ENCODE results near the gene DUSP14. TPM values are rescaled to one million over a fixed set of nuclear protein-coding genes. Genes with fewer than 3 reads are reported as not detected.
A peak's percentile ranks its signal among the peaks of the same experiment; 100 is the strongest.
"Not testable (repeated sequence)": the region's sequence is repeated elsewhere in the genome, so short reads cannot be mapped to it uniquely, and the experiment has no call there.

Gene DUSP14
- total RNA-seq, 1 donor from 2014 or later, result 10.6 TPM

DNA sequence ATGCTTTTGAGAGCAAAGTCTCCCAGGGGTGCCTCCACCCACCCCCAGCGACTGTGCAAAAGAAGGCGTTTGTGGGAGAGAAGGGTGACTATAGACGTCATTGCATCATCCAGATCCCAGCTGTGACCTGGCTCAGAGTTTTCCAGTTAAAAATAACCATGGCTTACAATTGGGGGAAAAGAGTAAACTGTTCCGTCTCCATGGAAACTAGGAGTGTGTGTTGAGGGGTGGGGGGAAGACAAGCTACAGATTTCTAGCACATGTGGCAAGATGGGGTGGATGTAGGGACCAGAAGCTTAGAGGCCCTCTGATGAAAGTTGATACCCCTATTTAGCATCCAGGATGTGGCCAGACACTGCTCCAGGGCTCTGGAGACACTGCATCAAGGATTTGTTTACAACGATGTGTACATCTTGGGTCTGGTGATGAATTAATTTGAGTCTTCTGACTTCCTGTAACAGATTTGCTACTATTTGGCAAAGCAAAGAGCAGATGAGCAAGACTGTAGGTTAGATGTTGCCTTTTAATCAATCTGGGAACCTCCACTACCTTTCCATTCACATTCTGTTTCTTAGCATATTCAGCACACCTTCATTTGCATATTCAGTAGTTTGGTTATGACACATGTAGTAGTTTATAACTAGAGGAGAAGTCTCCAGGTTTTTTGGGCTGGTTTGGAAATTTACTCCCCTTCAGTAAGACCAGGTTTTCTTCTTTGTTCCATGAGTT, 6.2 kb upstream of the DUSP14 start:
- no peak for DNase-seq (ENCODE audit: low spot score)
- no peak for ATAC-seq

- DNase-seq (ENCODE audit: low spot score) (no peak), ATAC-seq (no peak)
Observed at GRCh38 chr17:37485938-37486570, 3.6 kb upstream of the DUSP14 start.

- peak; percentile 32 for ATAC-seq
- no peak for DNase-seq (ENCODE audit: low spot score)
Observed at GRCh38 chr17:37488009-37488604, 1.6 kb upstream of the DUSP14 start.

DNA sequence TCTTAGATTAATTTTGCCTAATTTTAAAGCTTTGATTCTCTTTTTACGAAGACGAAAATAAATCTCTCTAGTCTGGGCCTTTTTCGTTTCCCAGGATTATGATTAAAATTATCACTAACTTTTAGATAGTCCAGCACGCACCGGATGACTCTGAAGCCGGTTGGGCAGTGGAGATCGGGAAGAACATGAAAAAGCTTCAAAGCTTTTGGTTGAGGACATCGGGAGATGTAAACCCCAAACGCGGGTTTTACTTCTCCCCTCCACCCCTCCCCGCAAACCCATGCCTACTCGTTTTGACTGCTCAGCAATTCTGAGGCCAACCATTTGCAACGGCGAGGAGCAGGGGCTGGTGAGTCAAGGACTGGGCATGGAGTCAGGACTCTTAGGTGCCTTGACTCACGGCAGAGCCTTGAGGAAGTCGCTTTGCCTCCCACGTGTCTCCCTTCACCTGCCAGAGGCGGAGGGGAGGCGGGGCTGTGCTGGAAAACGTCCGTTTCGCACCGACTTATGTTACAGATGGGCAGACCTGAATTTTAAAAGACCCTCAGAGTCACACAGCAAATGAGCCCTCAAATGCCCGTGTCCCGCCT, 989 bp upstream of the DUSP14 start:
- DNase-seq (ENCODE audit: low spot score) (peak; percentile 55), ATAC-seq (peak; percentile 26)

DNA sequence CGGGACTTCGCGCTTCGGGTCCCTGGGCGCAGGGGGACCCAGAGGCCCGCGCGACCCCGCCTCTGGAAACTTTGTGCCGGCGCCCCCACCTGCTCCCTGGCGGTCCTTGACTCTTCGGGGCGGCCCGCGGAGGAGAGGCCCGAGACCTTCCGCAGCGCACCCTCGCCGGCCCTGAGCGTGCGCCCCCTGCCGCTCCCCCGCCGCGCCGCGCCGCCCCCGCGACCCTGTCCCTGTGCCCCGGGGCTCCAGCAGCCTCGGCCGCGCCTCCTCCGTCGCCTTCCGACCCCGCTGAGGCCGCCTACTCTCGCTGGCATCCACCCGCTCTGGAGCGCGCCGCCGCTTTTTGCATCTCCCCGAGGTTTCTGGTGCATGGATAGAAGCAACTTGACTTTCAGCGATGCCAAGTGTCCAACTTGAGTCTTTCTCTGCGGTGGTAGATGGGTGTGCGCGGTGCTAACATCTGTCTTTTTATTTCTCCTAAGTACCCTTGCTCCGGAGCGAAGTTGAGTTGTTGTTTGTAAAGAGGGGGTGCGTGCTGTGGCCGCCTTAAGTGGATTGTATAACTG, 414 bp downstream of the DUSP14 start:
- ATAC-seq (peak; percentile 50), DNase-seq (ENCODE audit: low spot score) (peak; percentile 66)

DNA sequence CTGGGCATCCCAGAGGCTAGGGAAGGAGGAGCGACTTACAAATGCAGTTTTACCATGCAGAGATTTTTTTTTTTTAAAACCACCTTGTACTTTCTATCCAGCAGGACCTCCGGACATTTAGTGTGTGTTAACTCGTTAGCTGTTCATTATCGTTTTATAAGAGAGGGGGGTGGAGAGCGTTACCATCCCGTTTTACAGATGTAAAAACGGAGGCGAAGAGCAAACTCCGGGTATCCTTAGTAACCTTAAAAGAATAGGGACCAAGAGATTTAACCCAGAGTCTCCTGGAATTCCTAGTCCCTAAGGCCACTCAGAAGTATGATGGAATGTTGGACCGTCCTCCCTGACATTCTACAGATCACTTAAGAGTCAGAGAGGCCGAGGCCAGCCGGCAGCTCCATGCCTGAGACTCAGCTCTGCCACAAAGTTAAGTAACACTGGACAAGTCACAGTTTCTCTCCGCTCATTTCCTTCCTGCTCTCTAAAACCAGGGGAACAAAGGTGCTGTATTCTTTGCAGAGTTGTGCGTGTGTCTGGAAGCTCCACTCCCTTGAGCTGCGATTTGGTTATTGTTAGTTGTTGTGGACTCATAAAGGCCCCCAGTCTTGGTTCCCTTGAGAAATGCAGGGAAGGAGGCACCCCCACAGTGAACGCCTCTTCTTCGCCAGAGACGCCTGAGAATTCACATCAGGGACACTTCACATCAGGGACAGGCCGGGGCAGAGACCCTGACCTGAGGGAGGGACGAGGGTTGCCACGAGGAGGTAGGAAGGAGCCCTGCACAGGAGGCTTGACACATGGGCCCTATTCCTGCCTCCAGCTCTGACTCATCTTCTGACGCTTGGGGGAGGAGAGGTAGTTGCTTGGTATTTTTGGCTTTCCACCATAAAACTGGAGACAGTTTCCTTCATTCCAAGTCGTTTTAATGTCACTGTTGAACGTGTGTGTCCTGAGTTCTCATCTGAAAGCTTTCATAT, 1.2 kb downstream of the DUSP14 start:
- no peak for DNase-seq (ENCODE audit: low spot score)
- no peak for ATAC-seq

DNA sequence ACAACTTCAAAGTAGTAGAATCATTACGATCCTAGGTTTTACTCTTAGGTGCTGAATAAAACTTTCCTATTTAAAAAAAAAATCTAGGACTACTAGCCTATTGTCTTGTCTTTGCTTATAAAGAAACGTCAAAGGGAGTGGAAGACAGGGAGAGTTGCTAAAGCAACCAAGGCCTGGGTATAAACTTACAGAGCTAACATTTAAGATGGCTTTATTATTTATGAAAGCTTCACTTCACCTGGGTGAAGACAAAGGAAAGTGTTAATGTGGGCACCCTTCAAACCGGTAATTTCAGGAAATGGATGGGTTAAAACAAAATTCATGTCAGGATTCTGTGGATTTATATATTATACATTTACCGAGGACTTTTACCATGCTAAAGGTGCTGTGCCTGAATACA, 2.5 kb downstream of the DUSP14 start:
- no peak for DNase-seq (ENCODE audit: low spot score)
- no peak for ATAC-seq

DNA sequence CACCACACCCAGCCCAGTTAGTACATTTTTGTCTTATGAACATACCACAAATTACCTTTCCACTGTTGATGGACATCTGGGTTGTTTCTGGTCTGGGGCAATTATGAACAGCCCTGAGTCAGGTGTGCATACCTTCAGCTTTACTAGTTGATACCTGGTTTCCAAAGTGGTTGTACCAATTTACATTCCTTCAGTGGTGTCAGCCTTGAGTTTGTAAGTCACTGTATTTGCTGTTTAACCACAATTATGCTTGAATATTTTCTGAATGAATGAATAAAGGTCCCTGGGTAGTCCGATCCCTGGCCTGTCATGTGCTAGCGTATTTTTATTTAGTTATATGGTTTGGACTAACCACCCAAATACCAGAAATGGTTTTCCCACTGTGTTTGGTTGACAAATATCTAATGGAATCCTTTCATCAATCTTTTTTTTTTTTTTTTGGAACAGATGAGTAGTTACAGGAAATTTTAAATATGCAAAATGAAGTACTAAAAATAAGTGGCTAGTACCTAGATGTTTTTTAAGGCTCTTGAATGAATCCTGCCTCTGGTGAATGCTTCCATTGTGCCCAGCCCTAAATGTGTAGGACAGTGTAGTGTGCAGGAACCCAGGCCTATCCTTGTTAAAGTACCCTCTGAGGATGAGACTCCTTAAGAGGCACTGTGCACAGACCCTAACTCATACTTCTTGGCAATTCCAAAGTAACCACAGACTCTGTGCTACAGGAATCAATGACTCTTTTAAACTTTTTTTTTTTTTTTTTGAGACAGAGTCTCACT, 3.7 kb downstream of the DUSP14 start:
- ATAC-seq (no peak), DNase-seq (ENCODE audit: low spot score) (no peak)

- no peak for ATAC-seq
- DNase-seq (ENCODE audit: low spot score), result no peak
Observed at GRCh38 chr17:37494401-37494831, 4.7 kb downstream of the DUSP14 start.

- ATAC-seq (no peak), DNase-seq (ENCODE audit: low spot score) (no peak)
Observed at GRCh38 chr17:37494971-37495370, 5.3 kb downstream of the DUSP14 start.

DNA sequence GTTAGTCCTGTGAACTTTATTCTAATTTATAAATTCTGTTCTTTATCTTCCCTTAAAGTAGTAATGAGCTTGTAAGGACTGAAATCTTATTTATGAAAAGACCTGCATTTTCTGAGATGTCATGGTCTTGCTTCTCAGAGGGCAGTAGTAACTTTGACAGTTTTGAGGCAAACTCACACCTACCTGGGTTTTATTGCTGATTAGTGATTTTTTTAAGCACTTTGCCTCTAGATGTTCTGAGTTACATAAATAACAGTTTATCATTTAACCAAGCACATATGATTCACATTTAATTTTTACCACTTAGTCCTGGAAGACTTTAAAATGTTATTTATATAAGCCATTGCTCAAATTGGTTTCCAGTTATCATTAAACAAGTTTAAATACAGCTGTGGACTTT, 10.7 kb downstream of the DUSP14 start:
- ATAC-seq (no peak), DNase-seq (ENCODE audit: low spot score) (no peak)

- ATAC-seq, result peak; percentile 82
- DNase-seq (ENCODE audit: low spot score), result peak; percentile 90
Observed at GRCh38 chr17:37502009-37502936, 12.6 kb downstream of the DUSP14 start.

DNA sequence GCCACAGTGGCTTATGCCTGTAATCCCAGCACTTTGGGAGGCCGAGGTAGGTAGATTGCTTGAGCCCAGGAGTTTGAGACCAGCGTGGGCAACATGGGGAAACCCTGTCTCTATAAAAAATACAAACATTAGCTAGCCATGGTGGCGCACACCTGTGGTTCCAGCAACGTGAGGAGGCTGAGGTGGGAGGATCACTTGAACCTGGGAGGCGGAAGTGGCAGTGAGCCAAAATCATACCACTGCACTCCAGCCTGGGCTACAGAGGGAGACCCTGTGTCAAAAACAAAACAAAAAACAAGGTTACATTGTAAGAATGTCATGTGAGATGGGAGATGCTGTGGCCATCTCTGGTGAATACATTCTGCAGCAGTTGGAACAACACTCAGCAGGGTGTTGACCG, 13.5 kb downstream of the DUSP14 start:
- no peak for DNase-seq (ENCODE audit: low spot score)
- ATAC-seq, result no peak

DNA sequence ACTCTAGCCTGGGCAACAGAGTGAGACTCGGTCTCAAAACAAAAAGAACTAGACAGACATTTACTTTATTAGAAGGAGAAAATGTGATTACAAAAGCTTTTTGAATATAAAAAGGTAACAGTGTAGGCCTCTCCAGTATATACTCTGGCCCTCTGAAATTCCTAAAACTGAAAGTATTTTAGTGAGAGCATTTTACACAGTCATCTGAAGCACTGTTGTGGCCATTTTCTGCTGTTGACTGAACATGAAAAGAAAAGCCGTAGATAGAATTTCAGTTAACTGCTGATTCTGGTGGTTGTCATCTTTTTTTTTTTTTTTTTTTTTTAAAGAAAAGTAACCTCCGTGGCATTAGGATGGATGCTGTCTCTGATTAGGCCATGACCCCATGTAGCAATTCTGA, 15.6 kb downstream of the DUSP14 start:
- no peak for DNase-seq (ENCODE audit: low spot score)

DNA sequence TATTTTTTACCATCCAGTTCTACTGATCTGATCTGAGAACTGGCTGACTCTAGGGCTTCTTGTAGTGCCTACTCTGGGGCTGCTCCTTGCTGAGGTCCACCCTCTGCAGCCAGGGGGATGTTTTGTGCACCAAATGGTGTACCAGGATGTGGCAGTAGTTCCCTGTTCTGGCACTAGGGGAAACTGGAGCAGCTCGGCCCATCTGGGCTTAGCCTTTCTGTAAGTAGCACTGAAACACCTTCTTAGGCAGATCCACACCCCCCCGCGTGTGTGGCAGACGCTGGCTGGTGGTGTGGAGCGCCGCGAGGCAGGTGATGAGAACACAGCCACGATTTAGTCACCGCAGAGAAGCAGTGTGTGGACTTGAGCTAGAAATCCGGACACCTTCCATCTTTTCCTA, 17.0 kb downstream of the DUSP14 start:
- ATAC-seq (peak; percentile 40), DNase-seq (ENCODE audit: low spot score) (no peak)

More for the DNA sequence above, 15.6 kb downstream of the DUSP14 start:
- ATAC-seq, result no peak

GRCh38 chr17:37507111-37507510, 17.4 kb downstream of the DUSP14 start:
- ATAC-seq, result peak; percentile 91
- DNase-seq (ENCODE audit: low spot score), result peak; percentile 72

GRCh38 chr17:37510056-37510455, 20.4 kb downstream of the DUSP14 start:
- DNase-seq (ENCODE audit: low spot score), result no peak
- ATAC-seq, result no peak

- ATAC-seq; DNase-seq (ENCODE audit: low spot score): not testable (repeated sequence)
Observed at GRCh38 chr17:37511642-37512041, 22.0 kb downstream of the DUSP14 start.
